WTC11 (cell line): ENCODE measurements around the gene KIAA1958. TPM values are rescaled to one million over a fixed set of nuclear protein-coding genes. Genes with fewer than 3 reads are reported as not detected.

Experiments
- ATAC-seq: fragments of 200-7000 bp; cut with Tn5 transposase; 2 replicates; pipeline ENCODE4 v1.10.0; 2021; ENCODE audit warnings: mild to moderate bottlenecking, moderate library complexity
- CTCF ChIA-PET: fragments of 300-600 bp; sonication (Branson Sonifier 250); formaldehyde crosslinking; loops from one replicate; lab custom pipeline; 2021; ENCODE audit warnings: antibody characterized with exemption; lab: Charles Lee
- POLR2A ChIA-PET: fragments of 350-600 bp; sonication (Branson Sonifier 250); formaldehyde crosslinking; loops from one replicate; lab custom pipeline; 2021; ENCODE audit warnings: antibody characterized with exemption; lab: Charles Lee
- DNase-seq: peaks from one replicate; pipeline ENCODE4 v3.0.0; 2021; ENCODE audit warnings: low spot score
- H3K27ac Mint-ChIP-seq: 2 replicates; pipeline ENCODE4 v1.8.0; 2021; ENCODE audit warnings: mixed read lengths
- H3K27me3 Mint-ChIP-seq: 2 replicates; pipeline ENCODE4 v1.8.0; 2021; ENCODE audit warnings: low read depth, mild to moderate bottlenecking, moderate library complexity, mixed read lengths
- H3K36me3 Mint-ChIP-seq: 2 replicates; pipeline ENCODE4 v1.8.0; 2021; ENCODE audit warnings: mixed read lengths
- H3K4me1 Mint-ChIP-seq: 2 replicates; pipeline ENCODE4 v1.8.0; 2022; ENCODE audit warnings: mixed read lengths
- H3K4me3 Mint-ChIP-seq: 2 replicates; pipeline ENCODE4 v1.8.0; 2021; ENCODE audit warnings: mild to moderate bottlenecking, moderate library complexity, mixed read lengths
- H3K9me3 Mint-ChIP-seq: 2 replicates; pipeline ENCODE4 v1.8.0; 2021; ENCODE audit warnings: mixed read lengths
- CREB1 ChIP-seq: sonication (generic); formaldehyde crosslinking; IDR thresholded peaks from 2 replicates; pipeline ENCODE4 v1.8.0; 2023; ENCODE audit warnings: mild to moderate bottlenecking, missing genetic modification reagents
- ELF4 ChIP-seq: sonication (generic); formaldehyde crosslinking; IDR thresholded peaks from 2 replicates; pipeline ENCODE4 v1.8.1; 2022; ENCODE audit warnings: low read depth, mild to moderate bottlenecking, moderate library complexity, missing genetic modification reagents
- GRHL2 ChIP-seq: fragments of 250-450 bp; sonication (Bioruptor Pico); IDR thresholded peaks from 2 replicates; pipeline ENCODE4 v1.8.0; 2022; ENCODE audit warnings: mild to moderate bottlenecking, moderate library complexity; ENCODE audit not compliant: insufficient replicate concordance, severe bottlenecking
- JUN ChIP-seq: sonication (generic); formaldehyde crosslinking; IDR thresholded peaks from 2 replicates; pipeline ENCODE4 v1.8.0; 2023; ENCODE audit warnings: mild to moderate bottlenecking, missing genetic modification reagents
- NR2C2 ChIP-seq: sonication (generic); formaldehyde crosslinking; IDR thresholded peaks from 2 replicates; pipeline ENCODE4 v1.8.0; 2022; ENCODE audit warnings: mild to moderate bottlenecking, missing genetic modification reagents
- OVOL2 ChIP-seq: fragments of 250-450 bp; sonication (Bioruptor Pico); IDR thresholded peaks from 2 replicates; pipeline ENCODE4 v1.9.0; 2021; ENCODE audit warnings: mild to moderate bottlenecking, borderline replicate concordance
- SOX15 ChIP-seq: fragments of 250-450 bp; sonication (Bioruptor Pico); IDR thresholded peaks from 2 replicates; pipeline ENCODE4 v1.9.0; 2021; ENCODE audit warnings: mild to moderate bottlenecking
- ZNF138 ChIP-seq: sonication (generic); formaldehyde crosslinking; conservative IDR thresholded peaks from 2 replicates; pipeline ENCODE4 v1.8.1; 2022; ENCODE audit warnings: mild to moderate bottlenecking, moderate library complexity, missing genetic modification reagents
- ZNF232 ChIP-seq: sonication (generic); formaldehyde crosslinking; IDR thresholded peaks from 2 replicates; pipeline ENCODE4 v1.8.0; 2022; ENCODE audit warnings: mild to moderate bottlenecking, missing genetic modification reagents
- ZNF396 ChIP-seq: fragments of 250-450 bp; sonication (Bioruptor Pico); IDR thresholded peaks from 2 replicates; pipeline ENCODE4 v1.8.0; 2021; ENCODE audit warnings: mild to moderate bottlenecking, moderate library complexity, borderline replicate concordance
- ZNF416 ChIP-seq: fragments of 250-450 bp; sonication (Bioruptor Pico); IDR thresholded peaks from 2 replicates; pipeline ENCODE4 v1.9.0; 2021; ENCODE audit warnings: mild to moderate bottlenecking, inconsistent platforms
- total RNA-seq: library from RNA; stranded (reverse); gene quantifications from 3 replicates; pipeline ENCODE4 v1.2.3, GENCODE V29; 2021
- TF ChIP-seq, protein P1 (sequence below): sonication (generic); formaldehyde crosslinking; conservative IDR thresholded peaks from 2 replicates; pipeline ENCODE4 v1.8.1; 2022; ENCODE audit warnings: mild to moderate bottlenecking, missing genetic modification reagents
- TF ChIP-seq, protein P2 (sequence below): fragments of 250-450 bp; sonication (Bioruptor Pico); conservative IDR thresholded peaks from 2 replicates; pipeline ENCODE4 v1.9.0; 2021; ENCODE audit warnings: mild to moderate bottlenecking
- TF ChIP-seq, protein P3 (sequence below): fragments of 250-450 bp; sonication (Bioruptor Pico); IDR thresholded peaks from 2 replicates; pipeline ENCODE4 v1.9.0; 2021; ENCODE audit warnings: mild to moderate bottlenecking
- TF ChIP-seq, protein P4 (sequence below): sonication (generic); formaldehyde crosslinking; IDR thresholded peaks from 2 replicates; pipeline ENCODE4 v1.8.1; 2023; ENCODE audit warnings: mild to moderate bottlenecking, missing genetic modification reagents
- TF ChIP-seq, protein P5 (sequence below): sonication (generic); formaldehyde crosslinking; IDR thresholded peaks from 2 replicates; pipeline ENCODE4 v1.8.1; 2023; ENCODE audit warnings: mild to moderate bottlenecking, missing genetic modification reagents, moderate library complexity
- TF ChIP-seq, protein P6 (sequence below): fragments of 250-450 bp; sonication (Bioruptor Pico); IDR thresholded peaks from 2 replicates; pipeline ENCODE4 v1.9.0; 2021; ENCODE audit warnings: mild to moderate bottlenecking
- TF ChIP-seq, protein P7 (sequence below): sonication (generic); formaldehyde crosslinking; IDR thresholded peaks from 2 replicates; pipeline ENCODE4 v1.8.1; 2022; ENCODE audit warnings: mild to moderate bottlenecking, missing genetic modification reagents, moderate library complexity, borderline replicate concordance
- TF ChIP-seq, protein P8 (sequence below): fragments of 200-600 bp; IDR thresholded peaks from 2 replicates; pipeline ENCODE4 v1.8.0; 2022; ENCODE audit warnings: antibody characterized with exemption
- TF ChIP-seq, protein P9 (sequence below): sonication (generic); formaldehyde crosslinking; IDR thresholded peaks from 2 replicates; pipeline ENCODE4 v1.8.1; 2023; ENCODE audit warnings: mild to moderate bottlenecking, missing genetic modification reagents

The KIAA1958 gene
- total RNA-seq, 1 experiment from 2014 or later: 41.0 TPM

DNA sequence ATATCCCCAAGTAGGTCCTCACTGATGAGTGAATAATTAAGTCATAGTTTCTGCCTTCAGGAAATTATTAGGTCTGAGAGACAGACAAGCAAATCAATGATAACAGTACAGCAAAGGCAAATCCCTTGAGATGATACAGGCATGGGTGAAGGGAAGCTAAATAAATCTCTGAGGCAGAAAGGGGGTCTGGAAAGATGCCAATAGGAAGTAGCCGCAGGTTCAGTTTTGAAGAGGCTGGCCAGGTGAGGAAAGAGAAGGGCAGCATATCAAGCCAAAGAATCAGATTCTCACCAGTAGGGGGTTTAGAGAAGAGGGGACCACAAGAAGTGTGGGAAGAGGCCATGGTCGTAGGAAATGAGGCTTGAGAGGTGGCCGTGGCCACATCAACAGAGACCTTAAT is 85.8 kb downstream of the KIAA1958 start:
- no peak for DNase-seq
- H3K4me1 Mint-ChIP-seq: peaks cover 28% of the 10 kb centered on the region
- peaks cover under 1% of the 10 kb centered on the region; the same call in 1 of the 2 replicates for H3K9me3 Mint-ChIP-seq
- ChIA-PET POLR2A (no interaction called here), CTCF (interaction anchor here (1.1 to 1.5 kb wide), 2 partner anchors 8 to 84 kb away, joined by 3 to 4 read pairs; no protein-coding TSS in a partner anchor)
- 0 out of 2 replicates have a peak overlapping the region, but pooled peaks have one; percentile 39 for H3K27ac Mint-ChIP-seq
- TF ChIP-seq, protein P1, sequence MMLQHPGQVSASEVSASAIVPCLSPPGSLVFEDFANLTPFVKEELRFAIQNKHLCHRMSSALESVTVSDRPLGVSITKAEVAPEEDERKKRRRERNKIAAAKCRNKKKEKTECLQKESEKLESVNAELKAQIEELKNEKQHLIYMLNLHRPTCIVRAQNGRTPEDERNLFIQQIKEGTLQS: no peak
- TF ChIP-seq, protein P2, sequence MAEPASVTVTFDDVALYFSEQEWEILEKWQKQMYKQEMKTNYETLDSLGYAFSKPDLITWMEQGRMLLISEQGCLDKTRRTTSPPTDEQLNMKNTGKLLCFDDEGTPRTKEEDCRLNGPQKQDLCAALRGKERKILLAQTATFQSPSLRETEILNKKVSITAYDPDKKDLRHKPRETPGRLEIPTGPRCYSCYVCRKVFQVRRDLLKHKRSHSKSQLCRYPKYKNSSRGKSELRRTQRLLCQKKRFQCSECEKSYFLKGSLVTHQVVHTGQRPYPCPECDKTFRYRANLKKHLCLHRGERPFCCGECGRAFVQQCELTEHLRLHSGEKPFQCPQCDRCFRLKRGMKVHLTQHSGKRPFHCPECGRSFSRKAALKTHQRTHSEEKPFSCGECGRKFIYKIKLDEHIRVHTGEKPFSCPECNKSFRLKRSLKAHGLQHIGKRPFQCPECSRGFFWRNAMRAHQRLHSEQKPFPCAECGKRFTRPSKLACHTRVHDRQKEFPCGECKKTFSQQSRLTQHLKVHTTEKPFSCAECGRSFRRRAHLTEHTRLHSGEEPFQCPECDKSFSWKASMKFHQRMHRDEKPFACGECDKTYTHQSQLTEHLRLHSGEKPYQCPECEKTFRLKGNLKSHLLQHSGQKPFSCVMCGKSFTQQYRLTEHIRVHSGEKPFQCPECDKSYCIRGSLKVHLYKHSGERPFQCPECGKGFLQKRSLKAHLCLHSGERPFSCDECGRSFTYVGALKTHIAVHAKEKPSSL (CRISPR knock-in tag): no peak
- TF ChIP-seq, protein P3, sequence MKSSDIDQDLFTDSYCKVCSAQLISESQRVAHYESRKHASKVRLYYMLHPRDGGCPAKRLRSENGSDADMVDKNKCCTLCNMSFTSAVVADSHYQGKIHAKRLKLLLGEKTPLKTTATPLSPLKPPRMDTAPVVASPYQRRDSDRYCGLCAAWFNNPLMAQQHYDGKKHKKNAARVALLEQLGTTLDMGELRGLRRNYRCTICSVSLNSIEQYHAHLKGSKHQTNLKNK: no peak
- TF ChIP-seq, protein P4, sequence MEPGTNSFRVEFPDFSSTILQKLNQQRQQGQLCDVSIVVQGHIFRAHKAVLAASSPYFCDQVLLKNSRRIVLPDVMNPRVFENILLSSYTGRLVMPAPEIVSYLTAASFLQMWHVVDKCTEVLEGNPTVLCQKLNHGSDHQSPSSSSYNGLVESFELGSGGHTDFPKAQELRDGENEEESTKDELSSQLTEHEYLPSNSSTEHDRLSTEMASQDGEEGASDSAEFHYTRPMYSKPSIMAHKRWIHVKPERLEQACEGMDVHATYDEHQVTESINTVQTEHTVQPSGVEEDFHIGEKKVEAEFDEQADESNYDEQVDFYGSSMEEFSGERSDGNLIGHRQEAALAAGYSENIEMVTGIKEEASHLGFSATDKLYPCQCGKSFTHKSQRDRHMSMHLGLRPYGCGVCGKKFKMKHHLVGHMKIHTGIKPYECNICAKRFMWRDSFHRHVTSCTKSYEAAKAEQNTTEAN (CRISPR knock-in tag): no peak
- no peak for TF ChIP-seq ZNF232 (CRISPR knock-in tag)
- TF ChIP-seq CREB1 (CRISPR knock-in tag): no peak
- TF ChIP-seq ELF4 (CRISPR knock-in tag): no peak
- TF ChIP-seq NR2C2: no peak
- TF ChIP-seq OVOL2 (CRISPR knock-in tag): no peak
- TF ChIP-seq, protein P5, sequence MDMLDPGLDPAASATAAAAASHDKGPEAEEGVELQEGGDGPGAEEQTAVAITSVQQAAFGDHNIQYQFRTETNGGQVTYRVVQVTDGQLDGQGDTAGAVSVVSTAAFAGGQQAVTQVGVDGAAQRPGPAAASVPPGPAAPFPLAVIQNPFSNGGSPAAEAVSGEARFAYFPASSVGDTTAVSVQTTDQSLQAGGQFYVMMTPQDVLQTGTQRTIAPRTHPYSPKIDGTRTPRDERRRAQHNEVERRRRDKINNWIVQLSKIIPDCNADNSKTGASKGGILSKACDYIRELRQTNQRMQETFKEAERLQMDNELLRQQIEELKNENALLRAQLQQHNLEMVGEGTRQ (CRISPR knock-in tag): no peak
- TF ChIP-seq ZNF138 (CRISPR knock-in tag): no peak
- TF ChIP-seq, protein P6, sequence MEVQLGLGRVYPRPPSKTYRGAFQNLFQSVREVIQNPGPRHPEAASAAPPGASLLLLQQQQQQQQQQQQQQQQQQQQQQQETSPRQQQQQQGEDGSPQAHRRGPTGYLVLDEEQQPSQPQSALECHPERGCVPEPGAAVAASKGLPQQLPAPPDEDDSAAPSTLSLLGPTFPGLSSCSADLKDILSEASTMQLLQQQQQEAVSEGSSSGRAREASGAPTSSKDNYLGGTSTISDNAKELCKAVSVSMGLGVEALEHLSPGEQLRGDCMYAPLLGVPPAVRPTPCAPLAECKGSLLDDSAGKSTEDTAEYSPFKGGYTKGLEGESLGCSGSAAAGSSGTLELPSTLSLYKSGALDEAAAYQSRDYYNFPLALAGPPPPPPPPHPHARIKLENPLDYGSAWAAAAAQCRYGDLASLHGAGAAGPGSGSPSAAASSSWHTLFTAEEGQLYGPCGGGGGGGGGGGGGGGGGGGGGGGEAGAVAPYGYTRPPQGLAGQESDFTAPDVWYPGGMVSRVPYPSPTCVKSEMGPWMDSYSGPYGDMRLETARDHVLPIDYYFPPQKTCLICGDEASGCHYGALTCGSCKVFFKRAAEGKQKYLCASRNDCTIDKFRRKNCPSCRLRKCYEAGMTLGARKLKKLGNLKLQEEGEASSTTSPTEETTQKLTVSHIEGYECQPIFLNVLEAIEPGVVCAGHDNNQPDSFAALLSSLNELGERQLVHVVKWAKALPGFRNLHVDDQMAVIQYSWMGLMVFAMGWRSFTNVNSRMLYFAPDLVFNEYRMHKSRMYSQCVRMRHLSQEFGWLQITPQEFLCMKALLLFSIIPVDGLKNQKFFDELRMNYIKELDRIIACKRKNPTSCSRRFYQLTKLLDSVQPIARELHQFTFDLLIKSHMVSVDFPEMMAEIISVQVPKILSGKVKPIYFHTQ: no peak
- no peak for TF ChIP-seq SOX15 (CRISPR knock-in tag)
- no peak for TF ChIP-seq ZNF416 (CRISPR knock-in tag)
- TF ChIP-seq GRHL2 (CRISPR knock-in tag): no peak
- TF ChIP-seq ZNF396: no peak
- TF ChIP-seq, protein P7, sequence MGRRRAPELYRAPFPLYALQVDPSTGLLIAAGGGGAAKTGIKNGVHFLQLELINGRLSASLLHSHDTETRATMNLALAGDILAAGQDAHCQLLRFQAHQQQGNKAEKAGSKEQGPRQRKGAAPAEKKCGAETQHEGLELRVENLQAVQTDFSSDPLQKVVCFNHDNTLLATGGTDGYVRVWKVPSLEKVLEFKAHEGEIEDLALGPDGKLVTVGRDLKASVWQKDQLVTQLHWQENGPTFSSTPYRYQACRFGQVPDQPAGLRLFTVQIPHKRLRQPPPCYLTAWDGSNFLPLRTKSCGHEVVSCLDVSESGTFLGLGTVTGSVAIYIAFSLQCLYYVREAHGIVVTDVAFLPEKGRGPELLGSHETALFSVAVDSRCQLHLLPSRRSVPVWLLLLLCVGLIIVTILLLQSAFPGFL (CRISPR knock-in tag): no peak
- no peak for TF ChIP-seq JUN (CRISPR knock-in tag)
- TF ChIP-seq, protein P8, sequence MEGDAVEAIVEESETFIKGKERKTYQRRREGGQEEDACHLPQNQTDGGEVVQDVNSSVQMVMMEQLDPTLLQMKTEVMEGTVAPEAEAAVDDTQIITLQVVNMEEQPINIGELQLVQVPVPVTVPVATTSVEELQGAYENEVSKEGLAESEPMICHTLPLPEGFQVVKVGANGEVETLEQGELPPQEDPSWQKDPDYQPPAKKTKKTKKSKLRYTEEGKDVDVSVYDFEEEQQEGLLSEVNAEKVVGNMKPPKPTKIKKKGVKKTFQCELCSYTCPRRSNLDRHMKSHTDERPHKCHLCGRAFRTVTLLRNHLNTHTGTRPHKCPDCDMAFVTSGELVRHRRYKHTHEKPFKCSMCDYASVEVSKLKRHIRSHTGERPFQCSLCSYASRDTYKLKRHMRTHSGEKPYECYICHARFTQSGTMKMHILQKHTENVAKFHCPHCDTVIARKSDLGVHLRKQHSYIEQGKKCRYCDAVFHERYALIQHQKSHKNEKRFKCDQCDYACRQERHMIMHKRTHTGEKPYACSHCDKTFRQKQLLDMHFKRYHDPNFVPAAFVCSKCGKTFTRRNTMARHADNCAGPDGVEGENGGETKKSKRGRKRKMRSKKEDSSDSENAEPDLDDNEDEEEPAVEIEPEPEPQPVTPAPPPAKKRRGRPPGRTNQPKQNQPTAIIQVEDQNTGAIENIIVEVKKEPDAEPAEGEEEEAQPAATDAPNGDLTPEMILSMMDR: no peak
- TF ChIP-seq, protein P9, sequence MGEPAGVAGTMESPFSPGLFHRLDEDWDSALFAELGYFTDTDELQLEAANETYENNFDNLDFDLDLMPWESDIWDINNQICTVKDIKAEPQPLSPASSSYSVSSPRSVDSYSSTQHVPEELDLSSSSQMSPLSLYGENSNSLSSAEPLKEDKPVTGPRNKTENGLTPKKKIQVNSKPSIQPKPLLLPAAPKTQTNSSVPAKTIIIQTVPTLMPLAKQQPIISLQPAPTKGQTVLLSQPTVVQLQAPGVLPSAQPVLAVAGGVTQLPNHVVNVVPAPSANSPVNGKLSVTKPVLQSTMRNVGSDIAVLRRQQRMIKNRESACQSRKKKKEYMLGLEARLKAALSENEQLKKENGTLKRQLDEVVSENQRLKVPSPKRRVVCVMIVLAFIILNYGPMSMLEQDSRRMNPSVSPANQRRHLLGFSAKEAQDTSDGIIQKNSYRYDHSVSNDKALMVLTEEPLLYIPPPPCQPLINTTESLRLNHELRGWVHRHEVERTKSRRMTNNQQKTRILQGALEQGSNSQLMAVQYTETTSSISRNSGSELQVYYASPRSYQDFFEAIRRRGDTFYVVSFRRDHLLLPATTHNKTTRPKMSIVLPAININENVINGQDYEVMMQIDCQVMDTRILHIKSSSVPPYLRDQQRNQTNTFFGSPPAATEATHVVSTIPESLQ (CRISPR knock-in tag): no peak
- no peaks in the 10 kb centered on the region for H3K27me3 Mint-ChIP-seq
- no peak overlapping the region for H3K4me3 Mint-ChIP-seq
- ATAC-seq: peak; percentile 32; the same call in 1 of the 2 replicates
- peaks cover 14% of the 10 kb centered on the region for H3K36me3 Mint-ChIP-seq
